GM23248 (cell line): Measurements from ENCODE around the gene OR1K1. TPM values are rescaled to one million over a fixed set of nuclear protein-coding genes. Genes with fewer than 3 reads are reported as not detected.

Source experiments
- DNase-seq: peaks from one replicate; pipeline ENCODE4 v3.0.0-alpha.2; 2015
- H2AFZ ChIP-seq: fragments of 200-600 bp; sonication (generic); 2 replicates; pipeline ENCODE4 v1.6.1; 2016; ENCODE audit warnings: antibody characterized with exemption
- H3F3A ChIP-seq: fragments of 200-600 bp; sonication (generic); 2 replicates; pipeline ENCODE4 v1.6.1; 2016; ENCODE audit warnings: mild to moderate bottlenecking, antibody characterized with exemption, mixed run types; ENCODE audit not compliant: insufficient read depth
- H3K27ac ChIP-seq: fragments of 200-600 bp; sonication (generic); 2 replicates; pipeline ENCODE4 v1.5.1; 2016; ENCODE audit warnings: mild to moderate bottlenecking
- H3K27me3 ChIP-seq: fragments of 200-600 bp; sonication (generic); replicated peaks from 2 replicates; pipeline ENCODE4 v1.6.1; 2016; ENCODE audit warnings: mild to moderate bottlenecking; ENCODE audit not compliant: insufficient read depth
- H3K36me3 ChIP-seq: fragments of 200-600 bp; sonication (generic); 2 replicates; pipeline ENCODE4 v1.6.1; 2016; ENCODE audit warnings: low read depth, mild to moderate bottlenecking
- H3K4me1 ChIP-seq: fragments of 200-600 bp; sonication (generic); 2 replicates; pipeline ENCODE4 v1.6.1; 2016; ENCODE audit warnings: mild to moderate bottlenecking; ENCODE audit not compliant: insufficient read depth
- H3K4me2 ChIP-seq: fragments of 200-600 bp; sonication (generic); one replicate; pipeline ENCODE4 v1.6.1; 2016; ENCODE audit warnings: mild to moderate bottlenecking; ENCODE audit not compliant: unreplicated experiment
- H3K4me3 ChIP-seq: fragments of 200-600 bp; sonication (generic); 2 replicates; pipeline ENCODE4 v1.5.1; 2016; ENCODE audit warnings: mild to moderate bottlenecking
- H3K79me2 ChIP-seq: fragments of 200-600 bp; sonication (generic); 2 replicates; pipeline ENCODE4 v1.6.1; 2016; ENCODE audit warnings: mild to moderate bottlenecking; ENCODE audit not compliant: insufficient read depth
- H3K9ac ChIP-seq: fragments of 200-600 bp; sonication (generic); 2 replicates; pipeline ENCODE4 v1.6.1; 2016; ENCODE audit warnings: mild to moderate bottlenecking
- H3K9me2 ChIP-seq: fragments of 200-600 bp; sonication (generic); 2 replicates; pipeline ENCODE4 v1.6.1; 2016; ENCODE audit warnings: mixed run types, mild to moderate bottlenecking, moderate library complexity; ENCODE audit not compliant: insufficient read depth
- H3K9me3 ChIP-seq: fragments of 200-600 bp; sonication (generic); one replicate; pipeline ENCODE4 v1.6.1; 2017; ENCODE audit warnings: low read depth
- H4K20me1 ChIP-seq: fragments of 200-600 bp; sonication (generic); 2 replicates; pipeline ENCODE4 v1.6.0; 2016; ENCODE audit not compliant: insufficient read depth
- EZH2 ChIP-seq: fragments of 200-600 bp; sonication (generic); IDR thresholded peaks from 2 replicates; pipeline ENCODE4 v1.6.1; 2018; ENCODE audit warnings: antibody characterized with exemption, mild to moderate bottlenecking; ENCODE audit not compliant: insufficient read depth, poor library complexity, severe bottlenecking
- EZH2phosphoT487 ChIP-seq: fragments of 200-600 bp; sonication (generic); IDR thresholded peaks from 2 replicates; pipeline ENCODE4 v1.6.1; 2018; ENCODE audit warnings: antibody characterized with exemption, moderate library complexity, mild to moderate bottlenecking, low read depth; ENCODE audit not compliant: insufficient read depth
- WGBS, 2 experiments: methylation state at CpG; one replicate each; pipeline ENCODE4 v1.1.6; 2015 to 2017; ENCODE audit warnings: low lambda C conversion rate in 2 of 2, low coverage in 1 of 2; ENCODE audit errors: missing lambda C conversion rate in 2 of 2; 5-methylcytosine and 5-hydroxymethylcytosine counted together
- in situ Hi-C: fragments of 300-500 bp; cut with MboI; formaldehyde crosslinking; loops from 2 replicates; pipeline ENCODE4 v1.15.0; 2020
- polyA plus RNA-seq: library from polyadenylated mRNA; unstranded; fragments of >200 nt; fragmentation: Nextera tagmentation; extraction: Ambion mirVana; gene quantifications from 2 replicates; pipeline ENCODE4 v1.2.1, GENCODE V29; 2016
- total RNA-seq: library from RNA; depleted of rRNA; stranded (reverse); fragments of >200 nt; shearing (Covaris generic); gene quantifications from 2 replicates; pipeline ENCODE4 v1.2.3, GENCODE V29; 2014; rRNA removed

Gene OR1K1
- total RNA-seq (not detected in 2 replicates), polyA plus RNA-seq (not detected in 2 replicates)

DNA sequence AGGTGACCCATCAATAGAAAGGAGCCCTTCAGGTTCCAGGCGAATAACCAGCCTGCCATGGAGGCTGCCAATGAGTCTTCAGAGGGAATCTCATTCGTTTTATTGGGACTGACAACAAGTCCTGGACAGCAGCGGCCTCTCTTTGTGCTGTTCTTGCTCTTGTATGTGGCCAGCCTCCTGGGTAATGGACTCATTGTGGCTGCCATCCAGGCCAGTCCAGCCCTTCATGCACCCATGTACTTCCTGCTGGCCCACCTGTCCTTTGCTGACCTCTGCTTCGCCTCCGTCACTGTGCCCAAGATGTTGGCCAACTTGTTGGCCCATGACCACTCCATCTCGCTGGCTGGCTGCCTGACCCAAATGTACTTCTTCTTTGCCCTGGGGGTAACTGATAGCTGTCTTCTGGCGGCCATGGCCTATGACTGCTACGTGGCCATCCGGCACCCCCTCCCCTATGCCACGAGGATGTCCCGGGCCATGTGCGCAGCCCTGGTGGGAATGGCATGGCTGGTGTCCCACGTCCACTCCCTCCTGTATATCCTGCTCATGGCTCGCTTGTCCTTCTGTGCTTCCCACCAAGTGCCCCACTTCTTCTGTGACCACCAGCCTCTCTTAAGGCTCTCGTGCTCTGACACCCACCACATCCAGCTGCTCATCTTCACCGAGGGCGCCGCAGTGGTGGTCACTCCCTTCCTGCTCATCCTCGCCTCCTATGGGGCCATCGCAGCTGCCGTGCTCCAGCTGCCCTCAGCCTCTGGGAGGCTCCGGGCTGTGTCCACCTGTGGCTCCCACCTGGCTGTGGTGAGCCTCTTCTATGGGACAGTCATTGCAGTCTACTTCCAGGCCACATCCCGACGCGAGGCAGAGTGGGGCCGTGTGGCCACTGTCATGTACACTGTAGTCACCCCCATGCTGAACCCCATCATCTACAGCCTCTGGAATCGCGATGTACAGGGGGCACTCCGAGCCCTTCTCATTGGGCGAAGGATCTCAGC is at the start of gene OR1K1:
OR1K1 (plus strand) TSS at position 58 of the 995 bp plus-strand sequence; CDS start at position 58, 0 bp downstream.
- in situ Hi-C loops: loop anchor here (25.0 kb wide), 1 partner anchor 438 kb away; the partner anchor contains the start of gene PTGS1
- WGBS, 2 experiments: 90 to 91% methylated on average over 30 of the region's 30 CpGs

DNA sequence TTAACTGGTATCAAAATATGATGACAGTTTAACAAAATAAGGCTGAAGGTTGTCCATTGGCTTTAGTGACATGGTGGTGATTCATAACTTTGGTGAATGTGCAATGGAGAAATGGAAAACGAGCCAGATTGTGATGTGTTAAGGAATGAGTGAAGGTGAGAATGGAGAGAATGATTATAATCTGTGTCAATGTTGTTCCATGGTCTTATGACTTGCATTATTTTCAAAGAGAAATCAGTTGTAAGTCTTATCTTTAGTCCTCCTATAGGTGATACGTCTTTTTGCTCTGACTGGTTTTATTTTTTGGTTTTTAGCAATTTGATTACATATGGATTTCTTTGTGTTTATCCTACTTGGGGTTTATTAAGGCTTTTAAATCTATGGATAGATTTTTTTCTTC is 45.1 kb upstream of the OR1K1 start:
- no peak overlapping the region for H3K4me3 ChIP-seq
- no peaks in the 10 kb centered on the region for H3K79me2 ChIP-seq
- H3K9me3 ChIP-seq: no peaks in the 10 kb centered on the region
- H3K4me1 ChIP-seq: no peaks in the 10 kb centered on the region
- no peaks in the 10 kb centered on the region for H3K36me3 ChIP-seq
- H3K9me2 ChIP-seq: no peaks in the 10 kb centered on the region
- H3K9ac ChIP-seq: no peak overlapping the region
- no peaks in the 10 kb centered on the region for H4K20me1 ChIP-seq
- H3K27ac ChIP-seq: no peak overlapping the region
- H3K4me2 ChIP-seq: no peak overlapping the region
- 17 to 21% methylated on average over 2 of the region's 2 CpGs for WGBS, 2 experiments
- DNase-seq: no peak
- H2AFZ ChIP-seq: no peak overlapping the region
- no peaks in the 10 kb centered on the region for H3K27me3 ChIP-seq
- TF ChIP-seq EZH2phosphoT487 (no peak), EZH2 (no peak)
- no peaks in the 10 kb centered on the region for H3F3A ChIP-seq
- in situ Hi-C loops: no loop called here

More for the DNA sequence above, at the start of gene OR1K1:
- H3K27ac ChIP-seq: no peak within 1 kb of the TSS
- no peak within 1 kb of the TSS for H3K4me2 ChIP-seq
- no peaks in the 10 kb centered on the region for H3K36me3 ChIP-seq
- H3K9me3 ChIP-seq: no peaks in the 10 kb centered on the region
- H3K9ac ChIP-seq: no peak within 1 kb of the TSS
- no peak within 1 kb of the TSS for H3K4me3 ChIP-seq
- H4K20me1 ChIP-seq: no peaks in the 10 kb centered on the region
- H3F3A ChIP-seq: no peaks in the 10 kb centered on the region
- H3K79me2 ChIP-seq: no peaks in the 10 kb centered on the region
- H2AFZ ChIP-seq: no peak within 1 kb of the TSS
- no peaks in the 10 kb centered on the region for H3K4me1 ChIP-seq
- DNase-seq: no peak
- no peaks in the 10 kb centered on the region for H3K9me2 ChIP-seq
- no peaks in the 10 kb centered on the region for H3K27me3 ChIP-seq
- no peak for TF ChIP-seq EZH2phosphoT487
- no peak for TF ChIP-seq EZH2

- in situ Hi-C loops: no loop called here
- Histone ChIP-seq H3K36me3 (no peaks in the 10 kb centered on the region), H3K79me2 (no peaks in the 10 kb centered on the region), H3K27me3 (no peaks in the 10 kb centered on the region), H3K27ac (no peak overlapping the region), H3K9me2 (no peaks in the 10 kb centered on the region), H3K4me2 (no peak overlapping the region), H3K9me3 (no peaks in the 10 kb centered on the region), H3K4me1 (no peaks in the 10 kb centered on the region), H2AFZ (no peak overlapping the region), H3K4me3 (no peak overlapping the region), H3K9ac (no peak overlapping the region), H4K20me1 (no peaks in the 10 kb centered on the region), H3F3A (no peaks in the 10 kb centered on the region)
- DNase-seq: no peak
- 30 to 41% methylated on average over 4 of the region's 4 CpGs for WGBS, 2 experiments
- TF ChIP-seq EZH2phosphoT487 (no peak), EZH2 (no peak)
Measured at GRCh38 chr9:122767817-122768216, 32.1 kb upstream of the OR1K1 start.

DNA sequence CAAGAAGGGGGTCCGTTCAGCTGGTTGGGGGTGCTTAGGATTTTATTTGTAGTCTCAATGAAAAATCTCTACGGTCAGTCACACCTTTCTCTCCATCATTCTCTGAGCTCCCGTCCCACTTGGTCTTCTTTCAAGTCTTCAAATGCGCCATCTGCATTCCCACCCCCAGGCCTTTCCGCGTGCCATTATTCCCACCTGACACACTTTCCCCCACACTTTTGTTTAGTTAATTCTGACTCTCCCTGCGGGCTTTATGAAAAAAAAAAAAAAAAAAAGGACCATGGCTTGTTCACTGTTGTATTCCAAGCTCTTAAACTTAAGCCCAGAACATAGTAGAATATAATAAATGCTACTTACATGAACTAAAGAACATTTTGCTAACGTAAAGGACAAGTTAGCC is 22.9 kb upstream of the OR1K1 start:
- no peak overlapping the region for H3K9ac ChIP-seq
- no peak for DNase-seq
- peaks cover 20% of the 10 kb centered on the region for H3K4me1 ChIP-seq
- peaks cover 9% of the 10 kb centered on the region; the same call in 1 of the 2 replicates for H3F3A ChIP-seq
- H3K9me3 ChIP-seq: no peaks in the 10 kb centered on the region
- no peak overlapping the region for H3K27ac ChIP-seq
- in situ Hi-C loops: no loop called here
- 62 to 69% methylated on average over 8 of the region's 8 CpGs for WGBS, 2 experiments
- no peaks in the 10 kb centered on the region for H4K20me1 ChIP-seq
- no peaks in the 10 kb centered on the region for H3K79me2 ChIP-seq
- no peaks in the 10 kb centered on the region for H3K27me3 ChIP-seq
- H3K4me2 ChIP-seq: no peak overlapping the region
- no peaks in the 10 kb centered on the region for H3K36me3 ChIP-seq
- no peaks in the 10 kb centered on the region for H3K9me2 ChIP-seq
- H2AFZ ChIP-seq: no peak overlapping the region
- no peak overlapping the region for H3K4me3 ChIP-seq
- TF ChIP-seq EZH2: no peak
- TF ChIP-seq EZH2phosphoT487: no peak
